IPS-18c (cell line): ENCODE measurements around the gene CAMSAP2.

Experiments
- H3K4me3 ChIP-seq: 2 replicates; pipeline ENCODE4 v1.7.0; 2013; ENCODE audit warnings: low read depth, mild to moderate bottlenecking, low read length, moderate library complexity; ENCODE audit not compliant: insufficient read depth
- H3K9me3 ChIP-seq: one replicate; pipeline ENCODE4 v1.6.1; 2013; ENCODE audit warnings: mild to moderate bottlenecking, low read length, moderate library complexity; ENCODE audit not compliant: control insufficient read depth, insufficient read depth

The CAMSAP2 gene, protein sequence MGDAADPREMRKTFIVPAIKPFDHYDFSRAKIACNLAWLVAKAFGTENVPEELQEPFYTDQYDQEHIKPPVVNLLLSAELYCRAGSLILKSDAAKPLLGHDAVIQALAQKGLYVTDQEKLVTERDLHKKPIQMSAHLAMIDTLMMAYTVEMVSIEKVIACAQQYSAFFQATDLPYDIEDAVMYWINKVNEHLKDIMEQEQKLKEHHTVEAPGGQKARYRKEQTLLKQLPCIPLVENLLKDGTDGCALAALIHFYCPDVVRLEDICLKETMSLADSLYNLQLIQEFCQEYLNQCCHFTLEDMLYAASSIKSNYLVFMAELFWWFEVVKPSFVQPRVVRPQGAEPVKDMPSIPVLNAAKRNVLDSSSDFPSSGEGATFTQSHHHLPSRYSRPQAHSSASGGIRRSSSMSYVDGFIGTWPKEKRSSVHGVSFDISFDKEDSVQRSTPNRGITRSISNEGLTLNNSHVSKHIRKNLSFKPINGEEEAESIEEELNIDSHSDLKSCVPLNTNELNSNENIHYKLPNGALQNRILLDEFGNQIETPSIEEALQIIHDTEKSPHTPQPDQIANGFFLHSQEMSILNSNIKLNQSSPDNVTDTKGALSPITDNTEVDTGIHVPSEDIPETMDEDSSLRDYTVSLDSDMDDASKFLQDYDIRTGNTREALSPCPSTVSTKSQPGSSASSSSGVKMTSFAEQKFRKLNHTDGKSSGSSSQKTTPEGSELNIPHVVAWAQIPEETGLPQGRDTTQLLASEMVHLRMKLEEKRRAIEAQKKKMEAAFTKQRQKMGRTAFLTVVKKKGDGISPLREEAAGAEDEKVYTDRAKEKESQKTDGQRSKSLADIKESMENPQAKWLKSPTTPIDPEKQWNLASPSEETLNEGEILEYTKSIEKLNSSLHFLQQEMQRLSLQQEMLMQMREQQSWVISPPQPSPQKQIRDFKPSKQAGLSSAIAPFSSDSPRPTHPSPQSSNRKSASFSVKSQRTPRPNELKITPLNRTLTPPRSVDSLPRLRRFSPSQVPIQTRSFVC (N-terminal part only)

DNA sequence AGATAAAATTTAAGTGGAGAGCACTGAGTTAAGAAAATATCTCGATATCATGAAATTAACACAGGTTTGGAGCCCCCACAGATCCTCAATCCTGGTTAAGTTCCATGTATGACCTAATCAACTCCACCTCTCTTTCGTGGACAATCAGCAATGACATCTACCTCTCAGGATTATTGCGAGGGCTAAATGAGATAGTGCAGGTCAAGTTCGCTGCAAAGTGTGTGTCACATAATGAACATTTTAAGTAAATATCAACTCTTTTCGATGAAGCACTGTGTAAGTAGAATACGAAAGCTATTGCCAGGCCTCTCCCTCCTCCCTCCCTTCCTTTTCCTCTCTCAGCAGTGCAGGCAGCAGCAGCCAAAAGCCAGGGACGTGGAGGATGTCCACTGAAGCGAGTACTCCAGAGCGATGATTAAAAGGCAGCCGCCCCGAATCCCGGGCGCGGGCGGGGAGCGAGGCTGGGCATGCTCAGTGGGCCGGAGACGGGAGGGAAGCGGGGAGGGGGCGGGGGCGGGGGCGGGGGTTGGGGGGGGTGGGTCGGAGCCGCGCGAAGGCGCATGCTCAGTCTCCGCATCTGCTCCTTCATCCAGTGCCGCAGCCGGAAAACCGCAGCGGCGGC lies at the start of gene CAMSAP2:
Gene CAMSAP2 (plus strand): TSS at position 567 of the 622 bp plus-strand sequence. CDS start 935 bp downstream, outside the sequence.
- H3K4me3 ChIP-seq = peak within 1 kb of the TSS; percentile 91
- H3K9me3 ChIP-seq = no peaks in the 10 kb centered on the region

DNA sequence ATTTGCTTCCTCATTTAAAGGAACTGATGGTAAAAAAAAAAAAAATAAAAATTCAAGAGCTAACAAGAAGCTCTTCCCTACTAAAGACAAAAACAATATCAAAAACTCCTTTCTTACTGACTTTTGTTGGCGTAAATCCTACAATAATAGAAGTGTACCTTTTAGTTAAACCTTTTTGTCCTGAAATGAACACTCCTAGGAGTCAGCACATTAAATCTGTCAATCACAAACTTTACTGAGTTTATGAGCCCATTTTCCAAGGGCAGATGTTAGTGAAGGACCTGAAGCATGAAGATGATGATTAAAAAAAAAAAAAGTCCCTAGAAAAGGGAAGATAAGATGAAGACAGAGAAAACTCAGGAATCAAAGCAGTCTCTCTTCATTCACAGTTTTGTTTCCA lies 46.4 kb upstream of the CAMSAP2 start:
- peaks cover 3% of the 10 kb centered on the region for H3K9me3 ChIP-seq
- H3K4me3 ChIP-seq = no peak overlapping the region

DNA sequence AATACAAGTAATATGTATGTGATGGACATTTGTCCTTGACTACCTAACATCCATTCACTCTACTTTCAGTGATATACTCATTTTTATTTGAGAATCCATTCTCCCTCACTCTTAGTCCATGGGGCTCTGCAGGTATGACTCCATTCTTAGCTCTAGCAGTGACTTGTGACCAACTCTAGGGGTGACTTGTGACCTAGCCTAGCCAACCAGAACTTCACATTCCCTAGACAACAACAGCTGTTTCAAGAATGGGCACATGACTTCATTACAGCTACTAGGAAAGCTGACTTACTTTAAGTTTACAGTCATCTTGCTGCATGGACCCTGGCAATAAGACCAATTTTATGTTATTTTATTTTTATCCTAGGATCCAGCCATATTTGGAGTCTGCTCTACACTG lies 45.4 kb upstream of the CAMSAP2 start:
- H3K4me3 ChIP-seq = no peak overlapping the region
- H3K9me3 ChIP-seq = peaks cover 3% of the 10 kb centered on the region

DNA sequence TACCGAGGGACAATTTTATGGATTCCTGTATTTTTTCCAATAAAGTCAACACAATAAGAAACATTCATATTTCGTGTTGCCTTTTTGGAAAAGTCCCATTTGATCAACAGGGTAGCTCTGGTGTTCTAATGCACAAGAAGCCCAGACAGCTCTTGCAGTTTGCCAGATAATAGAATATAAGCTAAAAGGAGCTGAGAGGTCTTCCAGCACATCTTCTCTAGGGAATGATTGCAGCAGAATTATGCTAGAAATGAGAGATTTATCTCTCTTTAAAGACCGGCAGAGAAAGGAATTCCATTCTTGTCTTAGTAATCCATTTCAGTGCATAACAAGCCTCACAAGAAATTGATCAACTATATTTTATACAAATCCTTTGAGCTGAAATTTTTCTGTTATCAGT lies 44.0 kb upstream of the CAMSAP2 start:
- peaks cover under 1% of the 10 kb centered on the region for H3K9me3 ChIP-seq
- H3K4me3 ChIP-seq = no peak overlapping the region

DNA sequence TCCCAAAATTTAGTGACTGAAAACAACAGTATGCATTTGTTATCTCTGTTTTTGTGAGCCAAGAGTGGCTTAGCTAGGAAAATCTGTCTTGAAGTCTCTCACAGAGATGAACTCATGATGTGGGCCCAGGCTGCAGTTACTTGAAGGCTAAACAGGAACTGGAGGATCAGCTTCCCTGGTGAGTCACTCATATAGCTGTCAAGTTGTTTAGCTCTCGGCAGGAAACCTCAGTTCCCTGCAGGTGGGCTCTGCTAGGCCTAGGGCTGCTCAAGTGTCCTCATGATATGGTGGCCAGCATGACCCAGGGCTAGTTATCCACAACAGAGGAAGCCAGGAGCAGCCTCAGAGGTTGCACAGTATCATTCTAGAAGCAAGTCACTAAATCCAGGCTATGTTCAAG lies 38.8 kb upstream of the CAMSAP2 start:
- no peak overlapping the region for H3K4me3 ChIP-seq
- H3K9me3 ChIP-seq = no peaks in the 10 kb centered on the region

DNA sequence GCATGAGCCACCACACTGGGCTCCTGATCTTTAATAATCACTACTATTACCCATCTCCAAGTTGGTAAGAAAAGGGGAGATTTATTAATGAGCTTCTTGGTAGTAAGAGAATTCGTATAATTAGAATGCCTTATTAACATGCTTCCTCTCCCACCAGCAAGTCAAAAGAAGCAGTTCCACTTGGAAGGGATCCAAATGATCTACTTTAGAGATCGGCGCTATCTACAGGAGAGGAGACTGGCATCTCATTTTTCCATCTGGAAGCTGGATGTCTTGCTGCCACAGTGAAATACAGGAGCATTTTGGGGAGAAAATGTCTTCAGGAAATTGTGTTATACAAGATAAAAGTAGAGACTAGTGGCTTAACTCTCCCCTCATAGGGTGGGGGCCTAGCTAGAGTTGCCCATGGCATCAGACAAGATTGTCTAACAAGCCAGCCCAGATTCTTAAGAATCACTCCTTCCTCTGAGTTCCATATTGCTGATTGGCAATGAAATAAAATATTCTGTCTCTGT lies 33.6 kb upstream of the CAMSAP2 start:
- H3K4me3 ChIP-seq = no peak overlapping the region
- H3K9me3 ChIP-seq = peaks cover 2% of the 10 kb centered on the region

DNA sequence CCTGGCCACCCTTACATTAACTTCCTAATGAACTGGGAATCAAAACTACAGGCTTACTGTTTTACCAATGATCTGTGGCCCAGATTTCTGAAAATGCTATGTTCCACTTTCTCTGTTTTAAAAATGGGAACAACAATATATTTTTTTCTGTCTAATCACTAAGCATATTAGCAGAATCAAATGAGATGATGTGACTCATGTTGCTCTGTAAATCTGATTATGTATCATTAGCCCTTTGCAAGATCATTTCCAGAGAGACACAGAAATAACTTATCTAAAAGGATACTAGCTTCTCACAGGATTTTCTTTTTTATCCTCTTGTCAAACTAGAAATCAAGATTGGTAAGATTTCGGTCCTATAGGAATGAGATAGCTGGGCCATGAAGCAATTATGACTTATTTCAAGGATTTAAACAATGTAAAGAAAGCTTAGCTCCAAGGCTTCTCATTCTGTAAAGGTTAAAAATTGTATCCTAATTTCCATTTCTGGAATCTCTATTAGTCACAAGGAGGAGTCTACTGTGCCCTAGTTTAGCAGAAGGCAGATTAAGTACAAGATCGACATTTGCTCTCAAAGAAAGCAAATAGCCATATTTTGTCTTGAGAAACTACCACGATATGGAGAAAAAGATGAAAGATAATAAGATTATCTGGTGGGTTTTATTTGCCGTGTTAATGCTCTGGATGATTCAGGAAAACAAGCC lies 32.4 kb upstream of the CAMSAP2 start:
- H3K4me3 ChIP-seq = no peak overlapping the region

DNA sequence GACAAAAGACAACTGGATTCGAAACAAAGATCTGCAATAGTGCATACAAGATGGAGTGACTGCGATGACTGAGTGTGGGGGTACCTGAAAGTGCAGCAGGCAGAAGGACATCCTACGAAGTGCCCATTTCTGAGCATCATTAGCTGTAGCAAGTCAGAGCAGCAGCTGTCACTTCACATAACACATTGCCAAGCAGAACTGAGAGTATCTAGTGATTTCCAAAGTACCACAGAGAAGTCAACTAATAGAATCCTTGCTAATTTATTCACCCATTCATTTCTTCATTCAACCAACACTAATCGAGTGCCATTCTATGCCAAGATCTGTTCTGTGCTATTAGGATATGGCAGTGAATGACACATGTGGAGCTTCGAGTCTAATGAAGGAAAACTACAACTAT lies 31.6 kb upstream of the CAMSAP2 start:
- Histone ChIP-seq H3K9me3 (peaks cover 2% of the 10 kb centered on the region), H3K4me3 (no peak overlapping the region)

More for the DNA sequence above, 32.4 kb upstream of the CAMSAP2 start:
- peaks cover 2% of the 10 kb centered on the region for H3K9me3 ChIP-seq

DNA sequence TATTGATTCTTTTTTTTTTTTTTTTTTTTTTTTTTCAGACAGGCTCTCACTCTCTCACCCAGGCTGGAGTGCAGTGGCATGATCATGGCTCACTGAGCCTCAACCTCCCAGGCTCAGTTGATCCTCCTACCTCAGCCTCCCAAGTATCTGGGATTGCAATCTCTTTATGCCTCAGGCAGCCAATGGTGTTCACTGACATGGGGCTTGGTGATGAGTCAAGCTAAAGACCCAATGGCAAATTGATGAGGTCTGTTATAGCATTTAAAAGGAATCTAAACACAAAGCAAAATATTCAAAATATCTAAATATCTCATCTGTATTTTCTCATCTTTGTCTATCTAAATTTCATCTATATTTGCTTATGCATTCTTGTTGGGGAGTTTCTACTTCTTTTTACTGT lies 30.5 kb upstream of the CAMSAP2 start:
- H3K4me3 ChIP-seq = no peak overlapping the region
- H3K9me3 ChIP-seq = peaks cover 2% of the 10 kb centered on the region

DNA sequence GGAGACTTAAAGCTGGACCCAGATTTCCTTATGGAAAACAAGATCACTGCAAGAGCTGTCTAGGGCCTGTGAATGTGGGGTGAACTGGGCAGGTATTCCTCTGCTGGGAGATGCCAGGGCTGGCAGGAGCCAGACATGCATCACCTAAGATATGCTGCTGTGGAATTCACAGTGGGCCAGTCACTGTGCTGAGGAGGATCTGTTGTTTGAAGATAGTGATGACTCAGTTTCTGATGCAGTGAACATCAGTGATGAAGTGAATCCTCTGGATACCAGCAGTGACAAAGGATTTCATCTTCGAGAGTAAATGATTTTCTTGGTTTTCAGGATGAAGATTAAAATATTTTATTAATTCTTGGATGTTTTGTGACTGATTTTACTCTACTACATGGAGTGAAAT lies 29.9 kb upstream of the CAMSAP2 start:
- no peak overlapping the region for H3K4me3 ChIP-seq
- peaks cover 2% of the 10 kb centered on the region for H3K9me3 ChIP-seq

DNA sequence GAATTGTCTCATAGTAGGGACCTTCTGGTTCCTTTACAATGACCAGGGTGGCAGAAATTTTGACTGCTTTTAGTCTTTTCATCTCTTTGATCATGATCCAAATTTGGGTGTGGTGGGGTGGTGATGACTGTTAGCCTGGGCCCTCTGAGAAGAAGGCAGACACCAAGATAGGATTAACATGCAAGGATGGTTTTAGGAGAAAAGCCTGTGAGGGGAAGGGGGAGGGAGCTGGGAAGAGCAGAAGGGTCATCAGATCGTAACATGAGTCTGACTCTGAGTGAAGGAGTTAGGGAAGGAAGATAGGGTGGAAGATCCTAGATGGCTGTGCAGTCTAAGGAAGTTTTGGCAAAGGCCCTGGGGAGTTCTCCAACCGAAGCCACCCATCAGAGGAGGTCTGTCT lies 28.5 kb upstream of the CAMSAP2 start:
- H3K4me3 ChIP-seq = no peak overlapping the region
- H3K9me3 ChIP-seq = peaks cover 2% of the 10 kb centered on the region

DNA sequence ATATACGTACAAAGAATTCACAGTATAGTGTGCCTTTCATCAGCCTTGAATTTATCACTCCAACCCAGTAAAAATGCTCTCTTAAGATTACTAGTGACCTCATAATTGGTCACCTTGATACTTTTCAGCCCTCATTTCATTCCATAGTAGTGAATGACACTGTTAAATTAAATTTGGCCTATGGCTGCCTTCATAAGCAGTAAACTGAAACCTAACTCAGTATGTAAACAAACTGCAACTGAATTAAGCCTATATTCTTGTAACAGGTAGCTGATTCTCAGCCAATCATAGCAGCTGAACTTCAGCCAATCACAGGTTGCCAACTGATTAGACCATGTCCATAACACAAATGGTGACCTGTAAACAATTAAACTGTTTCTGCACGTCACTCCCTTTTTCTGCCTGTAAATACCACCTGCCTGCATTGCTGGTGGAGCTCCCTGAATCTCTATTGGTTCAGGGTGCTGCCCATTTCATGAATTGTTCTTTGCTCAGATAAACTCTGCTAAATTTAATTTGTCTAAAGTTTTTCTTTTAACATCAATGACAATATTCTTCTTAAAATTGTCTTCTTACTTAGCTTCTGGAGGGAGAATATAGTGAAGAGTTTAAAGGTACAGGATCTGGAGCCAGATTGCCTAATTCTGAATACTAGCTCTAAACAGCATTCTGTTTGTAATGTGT lies 24.0 kb upstream of the CAMSAP2 start:
- no peak overlapping the region for H3K4me3 ChIP-seq
- no peaks in the 10 kb centered on the region for H3K9me3 ChIP-seq

DNA sequence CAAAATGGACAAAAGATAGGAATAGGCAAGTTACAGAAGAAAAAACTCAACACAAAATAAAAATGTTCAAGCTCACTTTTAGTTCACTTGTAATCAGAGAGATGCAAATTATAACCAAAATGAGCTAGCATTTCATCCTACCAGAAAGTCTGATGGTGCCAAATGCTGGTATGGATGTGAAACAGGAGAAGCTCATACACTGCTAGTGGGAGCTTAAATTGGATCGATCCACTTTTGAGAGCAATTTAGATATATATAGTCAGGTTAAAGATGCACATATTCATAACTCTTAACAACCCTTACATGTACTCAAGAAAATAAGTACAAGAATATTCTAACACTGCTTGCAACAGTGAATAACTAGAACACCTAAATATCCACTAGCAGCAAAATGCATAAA lies 18.5 kb upstream of the CAMSAP2 start:
- Histone ChIP-seq H3K4me3 (no peak overlapping the region), H3K9me3 (no peaks in the 10 kb centered on the region)

DNA sequence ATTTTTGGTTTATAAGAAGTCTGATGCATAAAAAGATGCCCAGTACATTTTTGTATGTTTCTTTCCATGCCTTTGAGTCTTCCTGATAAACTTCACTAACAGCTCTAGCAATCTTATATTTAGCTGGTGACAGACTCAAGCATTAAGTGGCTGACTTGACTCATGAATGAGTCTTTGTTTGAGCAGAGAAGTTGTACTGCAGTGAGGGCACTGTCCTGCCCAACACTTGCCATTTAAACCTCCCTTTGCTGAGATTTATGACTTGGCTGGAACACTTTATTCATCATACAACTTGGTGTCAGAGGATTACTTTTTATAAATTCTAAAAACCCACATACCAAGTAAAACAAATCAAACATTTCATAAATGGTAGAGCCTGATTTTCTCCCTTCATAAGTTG lies 14.6 kb upstream of the CAMSAP2 start:
- H3K4me3 ChIP-seq = no peak overlapping the region
- no peaks in the 10 kb centered on the region for H3K9me3 ChIP-seq

DNA sequence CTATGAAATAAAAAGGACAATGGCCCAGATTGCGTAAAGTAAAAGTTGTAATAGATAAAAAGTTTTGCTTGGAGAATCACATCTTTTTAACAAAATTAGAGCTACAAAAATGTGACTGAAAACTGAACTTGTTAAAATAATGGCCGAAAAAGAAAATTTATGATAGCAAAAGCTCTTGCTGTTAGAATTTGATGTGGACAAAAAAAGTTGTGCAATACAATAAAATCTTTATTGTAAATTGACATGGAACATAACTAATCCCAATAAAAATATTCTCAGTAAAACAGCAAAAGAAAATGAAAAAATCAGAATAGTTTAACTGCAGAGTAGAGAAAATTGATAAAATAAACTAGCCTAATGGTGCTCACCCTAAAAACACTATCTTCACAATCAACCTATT lies 11.4 kb upstream of the CAMSAP2 start:
- Histone ChIP-seq H3K9me3 (no peaks in the 10 kb centered on the region), H3K4me3 (no peak overlapping the region)

DNA sequence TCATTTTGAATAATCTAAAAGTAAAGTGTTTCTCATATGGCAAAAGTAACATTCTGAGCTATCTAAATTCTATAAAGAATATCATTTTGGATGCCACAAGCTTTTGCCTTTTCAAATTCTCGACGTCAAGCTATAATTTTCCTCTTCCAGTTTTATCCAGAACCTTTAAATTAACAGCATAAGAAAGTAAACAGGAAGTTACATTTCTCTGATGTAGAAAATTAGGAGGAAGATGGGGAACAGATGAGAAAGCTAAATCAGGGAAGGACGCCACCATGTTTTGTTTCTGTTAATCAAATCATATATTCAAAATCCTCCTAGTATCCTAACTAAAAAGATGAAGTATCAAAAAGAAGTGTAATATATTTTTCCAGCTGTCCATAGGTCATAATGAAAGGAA lies 8.8 kb upstream of the CAMSAP2 start:
- no peak overlapping the region for H3K4me3 ChIP-seq

More for the DNA sequence above, 8.8 kb upstream of the CAMSAP2 start:
- no peaks in the 10 kb centered on the region for H3K9me3 ChIP-seq
